Peyer's patch (tissue), 4 donors: ENCODE data around the gene SPATS2. TPM values are rescaled to one million over a fixed set of nuclear protein-coding genes. Genes with fewer than 3 reads are reported as not detected.
A peak's percentile ranks its signal among the peaks of the same experiment; 100 is the strongest.

ENCODE experiments used
- DNase-seq, 3 donors: peaks; one replicate each; pipeline ENCODE4 v3.0.0-alpha.2; 2017 to 2019
- H3K27ac ChIP-seq, 4 donors: fragments of 200-600 bp; sonication (generic); one replicate each; pipeline ENCODE4 v1.5.1; 2016 to 2019
- H3K27me3 ChIP-seq, 2 donors: fragments of 200-600 bp; sonication (generic); one replicate each; pipeline ENCODE4 v1.5.1; 2019
- H3K36me3 ChIP-seq, 3 donors: fragments of 200-600 bp; sonication (generic); one replicate each; pipeline ENCODE4 v1.5.1; 2016 to 2019
- H3K4me1 ChIP-seq, 4 donors: fragments of 200-600 bp; sonication (generic); one replicate each; pipeline ENCODE4 v1.5.1; 2016 to 2019
- H3K4me3 ChIP-seq, 4 donors: fragments of 200-600 bp; sonication (generic); 1 replicate in 3 of 4; 2 replicates in 1 of 4; pipeline ENCODE4 v1.5.1; 2016 to 2019; ENCODE audit warnings: mild to moderate bottlenecking in 1 of 4
- H3K9me3 ChIP-seq, 4 donors: fragments of 200-600 bp; sonication (generic); one replicate each; pipeline ENCODE4 v1.5.1; 2016 to 2019; ENCODE audit warnings: mild to moderate bottlenecking in 1 of 4
- CTCF ChIP-seq, 6 experiments: fragments of 450-650 bp in 4 of 6; fragments of 200-600 bp in 2 of 6; sonication (generic) in 1 of 6; IDR thresholded peaks; one replicate each; pipeline ENCODE4 v1.5.1; 2017 to 2019; ENCODE audit warnings: antibody characterized with exemption in 6 of 6, mild to moderate bottlenecking in 3 of 6, moderate library complexity in 1 of 6
- POLR2A ChIP-seq, 2 donors: fragments of 450-650 bp; IDR thresholded peaks; one replicate each; pipeline ENCODE4 v1.5.1; 2017; ENCODE audit warnings: antibody characterized with exemption in 2 of 2, mild to moderate bottlenecking in 2 of 2, moderate library complexity in 2 of 2
- total RNA-seq, 4 donors: library from RNA; depleted of rRNA; stranded (reverse); fragments of >200 nt; gene quantifications; one replicate each; pipeline ENCODE4 v1.1.0, GENCODE V29; 2016

Gene SPATS2
- total RNA-seq, 4 donors from 2014 or later = 20.2 to 49.5 (median 24.8) TPM

- H3K36me3 ChIP-seq = no peaks in the 10 kb centered on the region
- H3K27me3 ChIP-seq = peaks cover 5 to 29% of the 10 kb centered on the region in 2 donors
- no peak for TF ChIP-seq POLR2A (IDR thresholded peaks at IDR 0.05)
- TF ChIP-seq CTCF (IDR thresholded peaks at IDR 0.05) = no peak
- peaks cover 0 to 29% (median 10%) of the 10 kb centered on the region in 4 donors for H3K4me1 ChIP-seq
- DNase-seq = no peak
- no peak overlapping the region for H3K4me3 ChIP-seq
- H3K9me3 ChIP-seq = no peaks in the 10 kb centered on the region
- no peak overlapping the region for H3K27ac ChIP-seq
Measured at GRCh38 chr12:49334226-49334625, 33.0 kb upstream of the SPATS2 start.

GRCh38 chr12:49334681-49335080, 32.6 kb upstream of the SPATS2 start:
- H3K27me3 ChIP-seq = peaks cover 5 to 29% of the 10 kb centered on the region in 2 donors
- H3K4me1 ChIP-seq = peaks cover 0 to 33% (median 12%) of the 10 kb centered on the region in 4 donors
- H3K4me3 ChIP-seq = no peak overlapping the region
- TF ChIP-seq POLR2A (IDR thresholded peaks at IDR 0.05) (no peak), CTCF (IDR thresholded peaks at IDR 0.05) (no peak)
- DNase-seq = no peak
- H3K9me3 ChIP-seq = no peaks in the 10 kb centered on the region
- H3K36me3 ChIP-seq = no peaks in the 10 kb centered on the region
- no peak overlapping the region for H3K27ac ChIP-seq

GRCh38 chr12:49335118-49335954, 31.9 kb upstream of the SPATS2 start:
- DNase-seq = no peak
- peaks cover 0 to 36% (median 12%) of the 10 kb centered on the region in 4 donors for H3K4me1 ChIP-seq
- no peak overlapping the region for H3K4me3 ChIP-seq
- H3K9me3 ChIP-seq = no peaks in the 10 kb centered on the region
- H3K27me3 ChIP-seq = peaks cover 5 to 29% of the 10 kb centered on the region in 2 donors
- no peaks in the 10 kb centered on the region for H3K36me3 ChIP-seq
- TF ChIP-seq CTCF (IDR thresholded peaks at IDR 0.05) (no peak), POLR2A (IDR thresholded peaks at IDR 0.05) (no peak)
- H3K27ac ChIP-seq = no peak overlapping the region

- peaks cover 5 to 29% of the 10 kb centered on the region in 2 donors for H3K27me3 ChIP-seq
- no peaks in the 10 kb centered on the region for H3K36me3 ChIP-seq
- no peaks in the 10 kb centered on the region for H3K9me3 ChIP-seq
- TF ChIP-seq CTCF (IDR thresholded peaks at IDR 0.05) = no peak
- TF ChIP-seq POLR2A (IDR thresholded peaks at IDR 0.05) = no peak
- no peak overlapping the region for H3K4me3 ChIP-seq
- H3K27ac ChIP-seq = no peak overlapping the region
- DNase-seq = no peak
- H3K4me1 ChIP-seq = peaks cover 0 to 35% (median 12%) of the 10 kb centered on the region in 4 donors
Measured at GRCh38 chr12:49335955-49336644, 31.2 kb upstream of the SPATS2 start.

- Histone ChIP-seq H3K36me3 (no peaks in the 10 kb centered on the region), H3K9me3 (no peaks in the 10 kb centered on the region), H3K27me3 (peaks cover 5 to 29% of the 10 kb centered on the region in 2 donors), H3K4me1 (peaks cover 0 to 26% (median 12%) of the 10 kb centered on the region in 4 donors), H3K27ac (no peak within 1 kb of the TSS), H3K4me3 (peak within 1 kb of the TSS in 3 of 4 donors; percentile 42 to 49 (median 45))
- TF ChIP-seq POLR2A (IDR thresholded peaks at IDR 0.05) (no peak), CTCF (IDR thresholded peaks at IDR 0.05) (peak; percentile 23 to 99 (median 74))
- peak; percentile 81 to 92 (median 88) for DNase-seq
Measured at GRCh38 chr12:49336645-49337584, 30.3 kb upstream of the SPATS2 start, which contains the start of gene C1QL4. TSS of gene C1QL4 (minus strand) at chr12:49337188. CDS start at chr12:49336477, 711 bp downstream.
